Activated CD4-positive, alpha-beta memory T cell treated with anti-CD3 and anti-CD28 coated beads, Interleukin-2, amount 10 ng/mL, durations not matched to agents 7 days and 5 days (primary cell): ENCODE measurements around the gene ANO8. TPM values are rescaled to one million over a fixed set of nuclear protein-coding genes. Genes with fewer than 3 reads are reported as not detected.

Experiments
- CTCF ChIA-PET: fragments of 350-600 bp; sonication (Branson Sonifier 250); formaldehyde crosslinking; loops from one replicate; lab custom pipeline; 2021; ENCODE audit warnings: antibody characterized with exemption, inconsistent platforms; lab: Charles Lee
- POLR2A ChIA-PET: fragments of 350-600 bp; sonication (Branson Sonifier 250); formaldehyde crosslinking; loops from one replicate; lab custom pipeline; 2021; ENCODE audit warnings: antibody characterized with exemption; lab: Charles Lee
- DNase-seq: peaks from one replicate; pipeline ENCODE4 v3.0.0-alpha.2; 2020
- H3K27ac Mint-ChIP-seq: one replicate; pipeline ENCODE4 v1.8.0; 2021; ENCODE audit warnings: mild to moderate bottlenecking, mixed read lengths
- H3K27me3 Mint-ChIP-seq: one replicate; pipeline ENCODE4 v1.8.0; 2021; ENCODE audit warnings: mixed read lengths
- H3K36me3 Mint-ChIP-seq: one replicate; pipeline ENCODE4 v1.8.0; 2021; ENCODE audit warnings: low read depth, mixed read lengths
- H3K4me1 Mint-ChIP-seq: one replicate; pipeline ENCODE4 v1.8.0; 2021; ENCODE audit warnings: mixed read lengths
- H3K4me3 Mint-ChIP-seq: one replicate; pipeline ENCODE4 v1.8.0; 2021; ENCODE audit warnings: mild to moderate bottlenecking, mixed read lengths
- H3K9me3 Mint-ChIP-seq: one replicate; pipeline ENCODE4 v1.8.0; 2021; ENCODE audit warnings: mixed read lengths
- total RNA-seq, 2 experiments: library from RNA; stranded (reverse); gene quantifications; one replicate each; pipeline ENCODE4 v1.2.3, GENCODE V29; 2021

Gene ANO8
- total RNA-seq, 2 experiments from 2014 or later, result 20.2 TPM

- POLR2A ChIA-PET, result interaction anchor here (2.2 to 4.9 kb wide), 2 partner anchors 10 to 15 kb away, joined by 10 to 21 read pairs; partner anchors contain the start of gene DDA1
- H3K36me3 Mint-ChIP-seq, result peaks cover 28% of the 10 kb centered on the region
- no peak overlapping the region for H3K27ac Mint-ChIP-seq
- CTCF ChIA-PET, result no interaction called here
- no peak overlapping the region for H3K4me3 Mint-ChIP-seq
- peaks cover 2% of the 10 kb centered on the region for H3K27me3 Mint-ChIP-seq
- no peaks in the 10 kb centered on the region for H3K9me3 Mint-ChIP-seq
- no peak for DNase-seq
- peaks cover 5% of the 10 kb centered on the region for H3K4me1 Mint-ChIP-seq
Observed at GRCh38 chr19:17323300-17323963, 11.2 kb downstream of the ANO8 start.

- Mint-ChIP-seq H3K4me3 (no peak overlapping the region), H3K4me1 (peaks cover 5% of the 10 kb centered on the region), H3K36me3 (peaks cover 28% of the 10 kb centered on the region), H3K9me3 (no peaks in the 10 kb centered on the region), H3K27me3 (peaks cover 1% of the 10 kb centered on the region), H3K27ac (no peak overlapping the region)
- CTCF ChIA-PET, result no interaction called here
- DNase-seq, result no peak
- POLR2A ChIA-PET, result interaction anchor here (4.9 kb wide), 1 partner anchor 10 kb away, joined by 21 read pairs; no protein-coding TSS in a partner anchor
Observed at GRCh38 chr19:17322854-17323253, 11.8 kb downstream of the ANO8 start.

GRCh38 chr19:17321655-17322489 lies 12.8 kb downstream of the ANO8 start:
- Mint-ChIP-seq H3K27ac (no peak overlapping the region), H3K4me1 (peaks cover 13% of the 10 kb centered on the region), H3K27me3 (no peaks in the 10 kb centered on the region), H3K36me3 (peaks cover 28% of the 10 kb centered on the region), H3K4me3 (no peak overlapping the region), H3K9me3 (no peaks in the 10 kb centered on the region)
- CTCF ChIA-PET, result interaction anchor here (0.6 to 1.5 kb wide), 2 partner anchors 12 to 63 kb away, joined by 3 to 4 read pairs; partner anchors contain the start of gene DDA1
- no peak for DNase-seq
- POLR2A ChIA-PET, result interaction anchor here (0.7 to 4.9 kb wide), 5 partner anchors 8 to 12 kb away, joined by 3 to 21 read pairs (median 3); partner anchors contain the start of gene DDA1

- POLR2A ChIA-PET, result interaction anchor here (1.3 to 4.9 kb wide), 2 partner anchors 10 to 13 kb away, joined by 3 to 21 read pairs; no protein-coding TSS in a partner anchor
- no peak overlapping the region for H3K27ac Mint-ChIP-seq
- CTCF ChIA-PET, result interaction anchor here (1.5 kb wide), 1 partner anchor 11 kb away, joined by 3 read pairs; the partner anchor contains the start of gene DDA1
- H3K27me3 Mint-ChIP-seq, result no peaks in the 10 kb centered on the region
- DNase-seq, result no peak
- peaks cover 25% of the 10 kb centered on the region for H3K4me1 Mint-ChIP-seq
- no peaks in the 10 kb centered on the region for H3K9me3 Mint-ChIP-seq
- H3K4me3 Mint-ChIP-seq, result no peak overlapping the region
- H3K36me3 Mint-ChIP-seq, result peaks cover 36% of the 10 kb centered on the region
Observed at GRCh38 chr19:17320435-17320834, 14.2 kb downstream of the ANO8 start.

GRCh38 chr19:17319473-17320238 lies 15.0 kb downstream of the ANO8 start:
- Mint-ChIP-seq H3K27ac (no peak overlapping the region), H3K9me3 (no peaks in the 10 kb centered on the region), H3K27me3 (no peaks in the 10 kb centered on the region), H3K36me3 (peaks cover 38% of the 10 kb centered on the region), H3K4me1 (peaks cover 26% of the 10 kb centered on the region), H3K4me3 (no peak overlapping the region)
- ChIA-PET CTCF (no interaction called here), POLR2A (interaction anchor here (1.0 kb wide), 2 partner anchors 8 to 9 kb away, joined by 3 to 5 read pairs; no protein-coding TSS in a partner anchor)
- DNase-seq, result no peak

GRCh38 chr19:17318966-17319365 lies 15.7 kb downstream of the ANO8 start:
- POLR2A ChIA-PET, result interaction anchor here (1.0 kb wide), 2 partner anchors 9 kb away, joined by 3 to 5 read pairs; no protein-coding TSS in a partner anchor
- Mint-ChIP-seq H3K27me3 (no peaks in the 10 kb centered on the region), H3K27ac (peak overlapping the region; percentile 47), H3K36me3 (peaks cover 45% of the 10 kb centered on the region), H3K4me1 (peaks cover 26% of the 10 kb centered on the region), H3K4me3 (no peak overlapping the region), H3K9me3 (no peaks in the 10 kb centered on the region)
- DNase-seq, result no peak
- CTCF ChIA-PET, result no interaction called here

GRCh38 chr19:17314007-17314593 lies 20.6 kb downstream of the ANO8 start:
- POLR2A ChIA-PET, result interaction anchor here (1.4 kb wide), 1 partner anchor 15 kb away, joined by 5 read pairs; no protein-coding TSS in a partner anchor
- no peaks in the 10 kb centered on the region for H3K27me3 Mint-ChIP-seq
- H3K27ac Mint-ChIP-seq, result no peak overlapping the region
- no peak for DNase-seq
- CTCF ChIA-PET, result no interaction called here
- peaks cover 35% of the 10 kb centered on the region for H3K36me3 Mint-ChIP-seq
- no peak overlapping the region for H3K4me3 Mint-ChIP-seq
- H3K9me3 Mint-ChIP-seq, result no peaks in the 10 kb centered on the region
- H3K4me1 Mint-ChIP-seq, result peaks cover 47% of the 10 kb centered on the region

- no peak overlapping the region for H3K4me3 Mint-ChIP-seq
- no peak for DNase-seq
Observed at GRCh38 chr19:17312189-17313113, 22.2 kb downstream of the ANO8 start.

GRCh38 chr19:17311455-17312188 lies 23.0 kb downstream of the ANO8 start:
- H3K4me1 Mint-ChIP-seq, result peaks cover 50% of the 10 kb centered on the region
- ChIA-PET POLR2A (interaction anchor here (1.7 to 4.0 kb wide), 2 partner anchors 10 to 21 kb away, joined by 5 to 47 read pairs; partner anchors contain the start of gene ANO8), CTCF (interaction anchor here (0.9 kb wide), 1 partner anchor 17 kb away, joined by 3 read pairs; no protein-coding TSS in a partner anchor)
- peaks cover 32% of the 10 kb centered on the region for H3K36me3 Mint-ChIP-seq
- H3K27me3 Mint-ChIP-seq, result no peaks in the 10 kb centered on the region
- DNase-seq, result no peak
- H3K9me3 Mint-ChIP-seq, result no peaks in the 10 kb centered on the region
- H3K4me3 Mint-ChIP-seq, result peak overlapping the region; percentile 98
- H3K27ac Mint-ChIP-seq, result no peak overlapping the region

More at GRCh38 chr19:17312189-17313113, 22.2 kb downstream of the ANO8 start:
- Mint-ChIP-seq H3K9me3 (no peaks in the 10 kb centered on the region), H3K36me3 (peaks cover 32% of the 10 kb centered on the region), H3K27me3 (no peaks in the 10 kb centered on the region), H3K4me1 (peaks cover 51% of the 10 kb centered on the region), H3K27ac (no peak overlapping the region)
- ChIA-PET POLR2A (interaction anchor here (0.7 to 1.7 kb wide), 4 partner anchors 10 to 24 kb away, joined by 3 to 5 read pairs (median 4); no protein-coding TSS in a partner anchor), CTCF (interaction anchor here (0.9 kb wide), 1 partner anchor 16 kb away, joined by 3 read pairs; no protein-coding TSS in a partner anchor)

- peaks cover 22% of the 10 kb centered on the region for H3K36me3 Mint-ChIP-seq
- DNase-seq, result no peak
- peak overlapping the region; percentile 94 for H3K27ac Mint-ChIP-seq
- CTCF ChIA-PET, result interaction anchor here (0.8 to 1.9 kb wide), 3 partner anchors 11 to 45 kb away, joined by 3 to 8 read pairs (median 7); partner anchors contain the start of genes ANKLE1 and USHBP1
- peak overlapping the region; percentile 98 for H3K4me3 Mint-ChIP-seq
- peaks cover 50% of the 10 kb centered on the region for H3K4me1 Mint-ChIP-seq
- H3K27me3 Mint-ChIP-seq, result no peaks in the 10 kb centered on the region
- POLR2A ChIA-PET, result interaction anchor here (0.6 to 4.0 kb wide), 13 partner anchors 7 to 1012 kb away, joined by 3 to 47 read pairs (median 3); partner anchors contain the start of genes ANO8, BABAM1, BST2 and USE1
- no peaks in the 10 kb centered on the region for H3K9me3 Mint-ChIP-seq
Observed at GRCh38 chr19:17309965-17310461, 24.6 kb downstream of the ANO8 start.
